GM18517 (cell line): ENCODE results near the gene CALD1.
A peak's percentile ranks its signal among the peaks of the same experiment; 100 is the strongest.

ENCODE experiments used
- ATAC-seq: cut with Tn5 transposase; IDR thresholded peaks from one replicate; pipeline ENCODE4 v1.9.1; 2021; ENCODE audit warnings: mild to moderate bottlenecking, moderate library complexity; ENCODE audit not compliant: unreplicated experiment

CALD1 gene

GRCh38 chr7:134758981-134759380 lies 20.5 kb upstream of the CALD1 start:
- no peak for ATAC-seq

DNA sequence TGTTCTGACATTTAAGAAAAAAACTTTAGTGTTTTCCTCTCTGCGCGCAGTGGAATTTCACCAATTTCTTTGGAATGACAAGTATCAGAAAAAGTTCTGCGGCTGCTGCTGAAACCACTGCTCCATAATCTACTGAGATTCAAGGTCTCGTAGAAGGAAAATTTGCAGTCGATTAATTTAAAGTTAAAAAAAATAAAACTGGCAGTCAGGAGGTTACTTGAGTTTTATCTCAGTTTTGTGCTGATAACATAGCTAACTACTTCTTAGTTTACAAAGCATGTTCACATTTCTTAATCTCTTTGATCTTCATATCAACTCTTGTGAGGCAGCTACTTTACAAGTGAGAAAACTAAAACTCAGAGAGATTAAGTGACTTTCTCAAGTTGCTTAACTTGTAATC lies 18.2 kb upstream of the CALD1 start:
- ATAC-seq: no peak

- no peak for ATAC-seq
Measured at GRCh38 chr7:134763960-134764359, 15.5 kb upstream of the CALD1 start.

- ATAC-seq: no peak
Measured at GRCh38 chr7:134764365-134764764, 15.1 kb upstream of the CALD1 start.

GRCh38 chr7:134766779-134767519 lies 12.5 kb upstream of the CALD1 start:
- peak; percentile 75 for ATAC-seq

DNA sequence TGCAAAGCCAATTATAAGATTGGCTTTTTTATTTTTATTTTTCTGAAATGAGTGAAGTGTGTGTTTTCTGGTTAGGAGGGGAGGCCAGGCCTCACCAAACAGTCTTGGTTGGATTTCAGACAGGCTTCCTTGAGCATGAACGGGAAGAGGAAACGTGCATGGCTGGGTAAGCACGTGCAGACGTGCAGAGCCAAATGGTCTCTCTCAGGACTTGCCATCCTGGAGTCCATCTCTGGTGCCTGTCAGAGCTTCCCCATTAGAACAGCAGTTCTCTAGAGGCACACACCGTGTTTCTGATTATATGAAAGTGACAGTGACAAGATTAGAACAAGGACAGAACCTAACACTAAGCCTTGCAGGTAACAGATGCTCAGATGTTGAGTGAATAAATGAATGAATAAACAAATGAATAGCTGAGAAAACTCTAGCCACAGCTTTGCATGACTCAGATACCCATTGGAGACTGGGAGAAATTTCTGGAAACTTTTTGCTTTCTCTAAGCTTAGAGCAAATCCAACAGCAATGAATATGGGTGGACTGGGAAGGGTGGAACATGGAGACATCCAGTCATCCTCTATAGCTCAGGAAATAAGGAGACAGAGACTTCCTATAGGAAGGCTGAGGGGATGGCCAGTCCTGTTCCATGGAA lies 11.8 kb upstream of the CALD1 start:
- ATAC-seq: no peak

GRCh38 chr7:134768243-134768642 lies 11.2 kb upstream of the CALD1 start:
- no peak for ATAC-seq

DNA sequence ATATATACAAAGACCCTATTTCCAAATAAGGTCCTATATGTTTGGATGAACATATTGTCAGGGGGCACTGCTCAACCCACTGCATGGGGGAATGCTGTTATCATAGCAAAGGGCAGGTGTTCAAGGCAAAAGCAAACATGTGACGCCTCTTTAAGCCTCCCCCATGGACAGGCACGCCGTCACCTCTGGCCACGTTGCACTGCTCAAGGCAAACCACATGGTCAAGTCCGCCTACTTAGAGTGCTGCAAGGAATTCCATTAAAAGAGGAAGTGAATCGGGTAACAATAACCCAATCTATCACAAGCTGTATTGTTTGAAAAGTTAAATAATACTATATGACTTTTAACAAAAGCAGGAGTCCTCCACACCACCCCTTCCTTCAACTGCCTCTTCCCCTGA lies 8.8 kb upstream of the CALD1 start:
- ATAC-seq: no peak

DNA sequence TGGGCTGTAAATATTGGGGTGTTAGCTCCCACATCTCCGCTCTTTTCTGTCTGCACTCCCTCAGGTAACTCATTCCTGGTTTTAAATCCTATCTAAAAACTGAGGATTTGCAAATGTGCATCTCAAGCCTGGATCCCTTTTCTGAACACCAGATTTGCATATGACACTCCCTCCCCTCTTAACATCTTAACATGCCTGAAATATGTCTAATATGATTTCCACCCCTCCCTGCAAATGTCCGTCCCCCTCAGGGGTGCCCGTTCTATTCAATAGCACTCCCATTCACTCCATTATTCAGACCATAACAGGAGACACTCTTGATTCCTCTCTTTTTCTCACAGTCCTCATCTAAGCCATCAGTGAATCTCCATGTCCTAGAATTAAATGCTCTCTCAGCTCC lies 8.3 kb upstream of the CALD1 start:
- no peak for ATAC-seq

GRCh38 chr7:134771889-134772288 lies 7.5 kb upstream of the CALD1 start:
- ATAC-seq: no peak

DNA sequence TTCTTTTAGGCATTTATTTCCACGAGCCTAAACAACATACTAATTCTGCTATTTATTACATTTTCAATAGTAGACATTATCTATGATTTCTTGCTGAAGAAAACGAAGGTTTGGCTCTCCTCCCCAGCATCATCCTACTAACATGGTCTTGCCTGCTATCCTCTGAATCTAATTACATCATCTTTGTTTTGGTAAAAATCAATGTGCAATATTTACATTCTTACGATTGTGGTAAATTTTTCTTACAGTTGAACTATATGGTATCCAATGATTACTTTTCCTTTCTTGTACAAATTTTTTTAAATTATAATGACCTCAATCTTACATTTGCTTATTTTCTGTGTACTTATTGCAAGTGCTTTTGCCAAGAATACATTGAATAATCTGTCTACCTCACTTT lies 7.0 kb upstream of the CALD1 start:
- no peak for ATAC-seq

DNA sequence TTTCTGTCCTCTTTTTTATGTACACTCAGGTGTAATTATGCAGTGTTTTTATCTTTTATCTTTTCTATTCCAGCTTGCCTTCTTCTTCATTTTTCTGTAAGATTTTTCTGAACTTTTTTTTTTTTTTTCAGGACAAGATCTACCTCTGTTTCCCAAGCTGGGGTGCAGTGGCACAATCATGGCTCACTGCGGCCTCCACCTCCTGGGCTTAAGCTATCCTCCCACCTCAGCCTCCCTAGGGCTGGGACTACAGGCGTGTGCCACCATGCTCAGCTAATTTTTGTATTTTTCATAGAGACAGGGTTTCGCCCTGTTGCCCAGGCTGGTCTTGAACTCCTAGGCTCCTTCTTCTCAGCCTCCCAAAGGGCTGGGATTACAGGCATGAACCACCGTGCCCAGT lies 6.3 kb upstream of the CALD1 start:
- no peak for ATAC-seq

- no peak for ATAC-seq
Measured at GRCh38 chr7:134774119-134774518, 5.3 kb upstream of the CALD1 start.

DNA sequence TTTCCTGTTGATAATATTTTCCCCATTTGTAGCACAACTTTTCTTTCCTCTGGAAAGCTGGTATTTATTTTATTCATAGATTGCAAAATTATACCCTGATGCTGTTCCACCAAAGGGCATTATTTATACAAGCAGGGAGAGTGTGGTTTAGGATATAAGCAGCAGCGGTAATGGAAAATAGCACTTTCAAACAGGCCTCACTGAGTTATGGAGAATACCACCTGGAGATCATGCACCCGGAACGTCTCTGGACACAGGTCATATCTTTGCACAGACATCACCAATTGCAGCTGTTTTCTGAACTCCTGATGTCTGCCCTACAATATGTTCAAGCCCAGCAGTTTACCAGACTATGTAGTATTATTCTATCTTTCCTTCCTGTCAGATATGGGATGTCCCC lies 2.0 kb upstream of the CALD1 start:
- no peak for ATAC-seq

DNA sequence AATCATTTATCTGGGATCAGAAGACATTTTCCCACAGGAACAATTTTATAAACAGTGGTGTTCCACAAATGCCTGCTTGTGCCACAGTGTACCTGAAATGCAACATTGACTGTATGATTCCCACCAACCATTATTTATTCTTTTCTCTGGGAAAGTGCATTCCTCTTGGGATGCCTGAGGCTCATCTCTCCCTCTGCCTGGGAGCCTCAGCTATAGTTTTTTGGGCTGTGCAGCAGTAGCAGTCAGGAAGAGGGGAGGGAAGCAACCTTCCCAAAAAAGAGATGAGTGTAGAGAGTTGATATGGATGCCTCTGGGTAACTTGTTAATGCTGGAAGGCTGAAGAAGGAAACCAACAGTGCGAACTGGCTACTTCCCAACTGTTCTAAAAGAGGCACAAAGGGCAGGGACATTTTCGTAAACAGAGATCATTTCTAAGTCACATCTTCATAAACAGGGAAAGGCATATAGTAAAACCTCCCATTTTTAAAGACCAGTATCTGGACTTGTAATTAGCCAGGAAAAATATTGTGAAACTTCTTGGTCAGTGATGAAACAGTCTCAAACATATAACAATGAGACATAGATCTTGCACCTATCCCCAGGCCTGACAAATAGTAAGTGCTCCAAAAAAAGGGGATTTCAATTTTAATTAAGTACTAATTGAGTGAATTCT lies 1.4 kb upstream of the CALD1 start:
- no peak for ATAC-seq

- ATAC-seq: no peak
Measured at GRCh38 chr7:134779741-134780065, 269 bp downstream of the CALD1 start.

DNA sequence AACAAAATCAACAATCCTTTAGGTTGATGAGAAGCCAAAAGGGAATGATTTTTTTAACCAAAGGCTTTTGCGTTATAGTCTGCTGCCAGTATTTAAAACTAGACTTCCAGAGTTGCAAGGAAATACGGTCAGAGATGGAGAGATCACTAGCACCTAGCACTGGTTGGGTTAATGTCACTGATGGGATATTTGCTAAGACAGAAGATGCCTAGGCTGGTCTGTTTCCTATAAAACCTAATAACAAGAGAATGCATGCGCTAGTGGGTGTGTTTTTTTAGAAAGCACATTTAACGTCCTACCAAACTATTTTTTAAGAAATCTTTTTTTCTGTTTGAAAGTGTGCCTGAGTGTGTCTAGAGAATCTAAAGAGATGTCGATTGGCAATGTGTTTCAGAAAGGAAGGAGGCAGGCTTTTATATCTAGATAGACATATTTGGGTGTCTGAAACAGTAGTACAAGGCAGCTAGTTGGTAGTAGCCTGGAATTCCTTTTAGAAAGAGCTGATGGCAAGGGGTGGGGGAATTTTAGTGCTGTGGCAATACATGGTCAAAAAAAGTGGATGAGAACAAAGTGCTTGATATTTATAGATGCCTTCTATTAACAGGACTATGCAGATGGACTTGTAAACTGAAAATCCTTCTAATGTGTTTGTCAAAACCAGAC lies 863 bp downstream of the CALD1 start:
- no peak for ATAC-seq

GRCh38 chr7:134781171-134781570 lies 1.7 kb downstream of the CALD1 start:
- no peak for ATAC-seq

DNA sequence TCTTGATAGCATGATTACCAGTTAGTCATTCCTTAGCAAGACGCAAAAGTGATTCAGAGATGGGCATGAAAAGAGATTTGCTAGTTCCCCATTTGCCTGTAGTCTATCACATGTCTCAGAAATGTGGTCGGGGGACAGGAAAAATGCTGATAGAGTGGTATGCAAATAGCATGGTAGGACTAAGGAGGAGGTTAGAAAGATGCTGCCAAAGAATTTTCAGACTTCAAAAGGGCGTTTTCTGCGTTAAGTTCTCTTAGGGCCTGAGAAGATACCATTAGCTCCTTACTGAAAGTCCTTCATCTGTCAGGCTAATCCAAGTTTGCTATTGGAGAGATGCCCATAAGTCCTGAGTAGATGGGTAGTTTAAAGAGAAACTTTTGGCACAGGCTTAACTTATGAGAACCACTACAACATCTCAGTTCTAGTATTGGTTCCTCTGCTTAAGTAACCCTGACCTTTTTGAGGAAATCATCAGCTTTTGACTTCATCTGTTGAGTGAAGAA lies 2.7 kb downstream of the CALD1 start:
- ATAC-seq: no peak

GRCh38 chr7:134783294-134784069 lies 4.0 kb downstream of the CALD1 start:
- no peak for ATAC-seq
